Endometrium (tissue), 2 donors: ENCODE data around the gene TNFRSF1B.
A peak's percentile ranks its signal among the peaks of the same experiment; 100 is the strongest.

ENCODE experiments used
- FAIRE-seq: peaks from 2 replicates; lab custom pipeline; 2012; peaks lifted over from hg19 to GRCh38; lab: Jason Lieb, UNC
- donor health status: control.
- donor health status: control.

The TNFRSF1B gene

GRCh38 chr1:12166834-12167492, at the start of gene TNFRSF1B:
Gene TNFRSF1B (plus strand): TSS chr1:12166991. CDS start chr1:12167092, 101 bp downstream.
- FAIRE-seq: no peak

DNA sequence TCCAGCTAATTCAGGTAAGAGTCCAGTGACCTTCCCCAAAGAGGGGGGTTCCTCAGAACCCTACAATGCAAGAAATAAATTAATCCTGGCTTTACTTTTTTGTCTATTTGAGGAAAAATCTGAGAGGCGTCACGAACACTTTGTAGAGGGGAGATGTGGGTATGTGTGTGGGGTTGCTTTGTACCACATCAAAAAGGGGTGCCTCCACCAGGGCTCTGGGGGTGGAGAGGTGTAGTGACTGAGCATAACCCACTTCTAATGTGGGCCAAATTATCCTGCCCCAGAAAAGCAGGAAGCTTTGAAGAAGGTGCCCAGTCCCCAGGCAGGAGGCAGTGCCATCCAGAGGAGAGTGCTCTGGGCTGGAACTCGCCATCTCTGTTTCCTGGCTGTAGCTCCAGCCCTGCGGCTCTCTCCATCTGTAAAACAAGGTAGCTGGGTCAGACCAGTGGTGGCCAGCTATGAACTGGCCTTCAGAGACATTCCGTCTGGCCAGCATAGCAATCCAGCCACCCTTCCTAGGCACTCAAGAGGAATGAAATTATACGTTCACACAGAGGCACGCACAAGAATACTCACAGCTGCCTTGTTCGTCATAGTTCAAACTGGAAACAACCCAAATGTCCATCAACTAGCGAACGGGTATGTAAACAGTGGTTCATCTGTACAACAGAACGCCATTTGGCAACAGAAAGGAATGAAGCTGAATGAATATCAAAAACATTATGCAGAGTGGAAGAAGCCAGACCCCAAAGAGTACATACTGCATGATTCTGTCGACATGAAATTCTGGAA, 45.4 kb upstream of the TNFRSF1B start:
- FAIRE-seq: no peak

DNA sequence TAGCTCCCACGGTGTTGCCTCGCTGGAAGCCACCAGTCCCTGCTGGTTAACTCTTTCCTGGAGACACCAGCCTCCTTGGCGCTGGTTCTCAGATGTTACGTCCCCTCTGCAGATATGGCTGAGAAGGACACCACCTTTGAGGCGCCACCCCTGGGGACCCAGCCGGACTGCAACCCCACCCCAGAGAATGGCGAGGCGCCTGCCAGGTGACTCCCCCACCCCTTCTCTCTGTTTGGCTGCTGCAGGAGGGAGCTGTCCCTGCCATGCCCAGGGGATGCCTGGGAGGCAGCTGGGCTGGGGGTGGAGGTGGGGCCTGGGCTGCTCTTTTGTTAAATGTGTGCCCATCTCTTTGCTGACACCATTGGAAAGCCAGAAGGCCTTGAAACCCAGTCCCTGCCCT, 43.6 kb upstream of the TNFRSF1B start:
- FAIRE-seq: no peak

- peak; percentile 91 for FAIRE-seq
These were observed 41.9 kb upstream of the TNFRSF1B start for GRCh38 chr1:12124693-12125421.

DNA sequence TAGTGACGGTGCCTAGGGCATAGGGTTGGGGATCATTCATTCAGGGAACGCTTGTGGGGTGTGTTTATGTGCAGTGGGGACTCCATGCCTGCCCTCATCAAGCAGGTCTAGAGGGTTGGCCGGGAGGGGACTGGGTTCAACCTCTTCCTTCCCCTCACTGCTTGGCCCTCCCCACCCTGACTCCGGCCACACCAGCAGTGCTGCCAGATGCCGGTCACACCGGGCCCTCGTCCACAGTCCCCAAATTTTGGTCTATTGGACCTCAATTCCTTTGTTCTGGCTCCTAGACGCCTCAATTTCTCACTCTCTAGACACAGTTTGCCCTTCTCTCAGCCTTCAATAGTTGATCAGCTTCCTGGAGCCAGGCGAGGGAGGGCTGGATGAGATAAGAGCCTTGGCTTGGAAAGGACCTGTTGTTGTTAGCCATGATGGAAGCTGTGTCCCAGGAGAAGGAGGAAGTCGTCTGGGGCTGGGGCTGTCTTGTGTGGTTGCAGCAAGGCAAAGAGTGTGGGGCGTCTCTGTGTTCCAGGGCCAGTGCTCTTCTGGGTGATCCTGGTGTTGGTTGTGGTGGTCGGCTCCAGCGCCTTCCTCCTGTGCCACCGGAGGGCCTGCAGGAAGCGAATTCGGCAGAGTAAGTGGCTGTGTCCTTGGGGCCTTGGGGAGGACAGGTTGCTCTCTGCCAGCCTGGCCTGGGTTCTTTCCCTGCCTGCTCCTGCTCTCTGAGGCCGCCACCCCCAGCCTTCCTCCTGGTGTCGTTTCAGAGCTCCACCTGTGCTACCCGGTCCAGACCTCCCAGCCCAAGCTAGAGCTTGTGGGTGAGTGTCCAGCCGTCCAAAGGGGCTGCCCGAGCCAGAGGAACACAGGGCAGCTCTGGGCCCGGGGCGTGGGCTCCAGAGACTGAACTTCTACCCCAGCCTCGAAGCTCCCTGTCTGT, 41.1 kb upstream of the TNFRSF1B start:
- FAIRE-seq: no peak

GRCh38 chr1:12126781-12127180, 40.0 kb upstream of the TNFRSF1B start:
- no peak for FAIRE-seq

DNA sequence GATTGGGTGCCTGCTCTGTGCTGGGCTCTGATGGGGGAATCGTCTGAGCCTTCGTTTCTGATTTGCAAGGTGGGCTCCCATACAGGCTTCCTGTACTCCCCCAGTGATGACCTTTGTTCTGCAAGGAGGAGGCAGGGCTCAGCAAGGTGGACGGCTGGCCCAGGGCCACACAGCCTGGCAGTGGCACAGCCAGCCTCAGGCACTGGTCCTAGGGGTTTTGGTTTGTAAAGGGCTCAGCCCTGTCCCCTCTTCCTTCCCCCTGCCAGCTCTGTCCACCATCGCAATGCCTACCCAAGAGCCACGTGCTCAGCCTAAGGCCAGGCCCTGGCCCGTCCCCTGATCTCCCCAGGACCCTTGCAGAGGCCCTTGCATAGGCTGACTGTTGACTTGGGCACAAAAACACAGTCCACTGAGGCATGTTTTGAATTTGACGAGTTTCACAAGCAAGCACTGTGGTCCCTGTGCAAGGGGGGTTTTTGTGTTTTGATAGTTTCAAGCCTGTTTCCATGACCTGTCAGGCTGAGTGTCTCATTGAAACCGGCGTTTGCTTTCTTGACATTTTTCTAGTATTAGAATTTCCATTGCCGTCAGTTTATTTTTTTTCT, 39.5 kb upstream of the TNFRSF1B start:
- FAIRE-seq: no peak

GRCh38 chr1:12128120-12128519, 38.7 kb upstream of the TNFRSF1B start:
- no peak for FAIRE-seq

GRCh38 chr1:12129624-12130023, 37.2 kb upstream of the TNFRSF1B start:
- no peak for FAIRE-seq

DNA sequence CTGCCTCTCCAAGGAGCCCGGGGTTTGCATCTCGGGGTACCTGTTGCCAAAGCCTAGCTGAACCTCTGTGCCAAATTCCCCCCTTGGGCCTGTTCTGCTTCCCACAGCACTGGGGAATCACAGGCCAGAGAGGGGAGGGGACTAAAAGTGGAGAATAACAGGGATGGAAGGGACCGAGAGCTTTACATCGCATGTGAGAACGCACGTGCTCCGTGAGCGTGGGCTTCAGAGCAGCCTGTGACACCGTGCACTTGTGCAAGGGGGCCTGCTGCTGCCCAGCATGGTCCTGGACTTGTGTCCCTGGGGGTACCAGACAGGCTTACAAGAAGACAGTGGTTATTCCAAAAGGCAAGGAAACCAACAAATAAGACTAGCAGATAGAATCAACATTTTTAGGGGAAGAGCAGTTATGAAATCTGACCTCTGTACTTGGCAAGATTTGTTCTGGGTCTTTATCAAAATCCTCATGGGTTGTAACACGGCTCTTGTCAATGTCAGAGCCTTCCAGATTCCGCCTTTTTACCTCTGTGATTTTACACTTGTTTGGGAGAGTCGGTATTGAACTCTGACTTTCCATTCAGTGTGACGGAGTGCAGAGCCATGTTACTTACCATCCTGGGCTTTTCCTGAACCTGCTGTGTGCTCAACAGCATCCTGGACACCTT, 36.2 kb upstream of the TNFRSF1B start:
- no peak for FAIRE-seq

DNA sequence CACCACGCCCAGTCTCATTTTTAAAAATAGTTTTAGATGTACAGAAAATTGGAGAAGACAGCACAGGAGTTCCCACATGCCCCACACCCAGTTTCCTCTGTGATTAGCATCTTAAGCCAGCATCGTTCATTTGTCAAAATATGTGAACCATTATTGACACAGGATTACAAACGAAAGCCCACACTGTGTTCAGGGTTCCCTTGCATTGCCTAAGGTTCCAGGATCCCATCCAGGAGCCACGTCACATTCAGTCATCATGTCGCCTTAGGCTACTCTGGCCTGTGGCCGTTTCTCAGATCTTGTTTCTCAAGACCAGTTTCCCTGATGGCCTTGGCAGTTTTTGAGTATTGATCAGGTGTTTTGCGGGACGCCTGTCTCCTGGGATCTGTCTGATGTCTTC, 34.7 kb upstream of the TNFRSF1B start:
- FAIRE-seq: no peak

GRCh38 chr1:12134716-12135115, 32.1 kb upstream of the TNFRSF1B start:
- no peak for FAIRE-seq

GRCh38 chr1:12135612-12136011, 31.2 kb upstream of the TNFRSF1B start:
- FAIRE-seq: no peak

DNA sequence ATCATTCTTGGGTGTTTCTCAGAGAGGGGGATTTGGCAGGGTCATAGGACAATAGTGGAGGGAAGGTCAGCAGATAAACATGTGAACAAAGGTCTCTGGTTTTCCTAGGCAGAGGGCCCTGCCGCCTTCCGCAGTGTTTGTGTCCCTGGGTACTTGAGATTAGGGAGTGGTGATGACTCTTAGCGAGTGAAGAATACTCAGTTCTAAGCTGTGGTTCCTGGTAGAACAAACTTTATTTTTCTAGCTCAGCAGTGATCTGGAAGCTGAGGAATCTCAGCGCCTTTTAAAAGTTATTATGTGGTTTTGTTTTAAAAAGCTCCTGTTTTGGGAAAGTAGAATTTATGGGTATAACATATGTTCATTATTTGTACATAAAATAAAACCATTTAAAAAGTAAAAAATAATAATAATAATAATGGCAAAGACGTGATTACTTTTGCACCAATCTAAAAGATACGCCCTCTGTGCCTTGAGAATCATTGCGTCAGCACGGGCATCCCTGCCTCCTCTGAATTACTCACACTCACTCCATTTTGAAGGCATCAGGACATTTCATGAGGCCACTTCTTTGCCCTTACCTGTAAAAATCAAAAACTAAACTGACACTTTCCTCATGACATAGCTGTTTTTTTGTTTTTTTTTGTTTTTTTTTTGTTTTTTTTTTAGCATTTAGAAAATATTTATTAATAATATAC, 29.7 kb upstream of the TNFRSF1B start:
- no peak for FAIRE-seq

- no peak for FAIRE-seq
These were observed 28.3 kb upstream of the TNFRSF1B start for GRCh38 chr1:12138196-12139168.

- no peak for FAIRE-seq
These were observed 26.8 kb upstream of the TNFRSF1B start for GRCh38 chr1:12140016-12140415.

- no peak for FAIRE-seq
These were observed 26.2 kb upstream of the TNFRSF1B start for GRCh38 chr1:12140515-12141162.

DNA sequence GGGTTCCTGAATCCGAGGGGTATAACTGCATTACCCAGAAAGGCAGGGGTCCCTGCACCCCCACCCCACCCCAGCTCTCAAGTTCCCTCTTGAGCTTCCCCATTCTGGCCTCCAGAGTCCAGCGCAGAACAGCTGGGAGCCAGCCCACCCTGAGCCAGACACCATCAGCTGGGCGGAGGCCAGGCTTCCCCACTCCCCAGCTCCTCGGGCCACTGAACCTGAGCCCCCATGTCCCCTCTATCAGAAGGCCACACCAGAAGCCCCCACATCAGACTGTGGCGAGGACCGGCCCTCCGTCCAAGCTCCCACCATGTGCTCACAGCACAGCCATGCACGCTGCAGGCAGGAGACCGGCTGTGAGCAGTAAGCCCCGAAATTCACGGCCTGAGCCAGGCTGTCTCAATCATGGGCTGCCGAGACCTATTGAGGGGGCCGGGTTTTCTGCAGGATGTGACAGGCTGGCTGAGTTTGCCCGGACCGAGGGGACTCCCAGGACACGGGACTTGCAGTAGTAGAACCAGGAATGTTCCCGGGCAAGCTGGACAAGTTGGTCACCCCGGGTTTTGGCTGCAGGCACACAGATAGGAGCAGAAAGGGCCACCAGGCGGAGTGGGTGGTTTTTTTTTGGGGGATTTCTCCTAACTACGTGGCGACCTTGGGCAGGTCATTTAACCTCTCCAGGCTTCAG, 25.5 kb upstream of the TNFRSF1B start:
- FAIRE-seq: no peak
